ENCODE data around the gene ANK2.

The ANK2 gene

DNA sequence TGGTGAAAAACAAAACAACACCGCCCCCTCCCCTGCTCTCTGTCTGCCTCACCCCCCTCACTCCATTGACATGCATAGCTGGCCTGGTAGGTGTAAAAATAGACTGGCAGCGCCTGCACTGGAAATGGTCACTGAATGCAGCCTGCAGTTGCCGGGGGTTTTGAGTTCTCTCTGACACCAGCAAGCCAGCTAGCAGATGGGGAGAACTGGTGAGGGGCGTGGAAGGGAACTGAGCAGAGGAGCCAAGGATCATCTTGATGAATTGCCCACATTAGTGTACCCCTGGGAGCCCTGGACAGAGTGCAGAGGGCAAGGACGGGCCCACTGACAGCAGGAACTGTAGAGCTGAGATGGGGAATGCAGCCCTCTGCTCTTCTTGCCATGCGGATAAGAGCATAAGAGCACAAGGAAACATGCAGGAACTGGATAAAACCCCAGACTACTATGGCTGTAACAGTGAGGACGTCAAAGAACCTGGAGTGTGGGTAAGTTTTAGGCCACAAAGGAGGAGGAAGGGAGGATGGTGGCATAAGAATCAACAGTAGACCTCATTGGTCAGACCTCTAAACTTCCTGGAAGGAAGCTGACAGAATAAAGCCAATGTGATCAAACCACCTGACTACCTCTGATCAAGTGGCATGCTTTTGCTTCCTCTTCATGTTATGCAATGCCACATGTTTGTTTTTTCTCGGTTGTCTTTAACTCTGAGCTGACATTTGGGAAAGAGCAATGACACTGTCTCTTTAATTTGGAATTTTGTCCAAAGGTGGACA, 96.3 kb downstream of the ANK2 start:
- Mint-ChIP-seq H3K9me3 (peaks cover 4% of the 10 kb centered on the region), H3K4me1 (no peaks in the 10 kb centered on the region), H3K36me3 (no peaks in the 10 kb centered on the region), H3K27me3 (peaks cover 3% of the 10 kb centered on the region), H3K27ac (no peak overlapping the region), H3K4me3 (no peak overlapping the region)

DNA sequence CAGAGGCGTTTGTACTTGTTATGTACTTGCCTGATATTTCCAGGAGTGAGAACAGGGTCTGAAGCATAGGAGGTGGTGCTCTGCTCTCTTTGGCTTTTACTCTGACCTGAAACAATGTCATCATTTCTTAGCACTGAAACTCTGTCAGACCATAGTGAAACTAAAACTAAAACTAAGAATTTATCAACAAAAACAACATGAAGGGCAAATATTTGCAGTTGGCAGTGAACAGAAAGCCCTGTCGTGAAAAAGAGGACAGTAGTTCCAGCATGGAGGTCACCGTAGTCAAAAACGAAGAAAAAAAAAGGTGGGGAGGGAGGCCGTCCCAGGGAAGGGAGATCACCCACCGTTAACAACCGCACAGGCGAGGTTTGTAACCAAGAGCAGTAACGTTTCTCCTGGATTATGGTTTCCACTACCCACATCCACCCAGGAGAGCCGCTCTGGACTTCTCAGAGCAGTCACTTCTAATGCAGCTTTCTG, 97.5 kb downstream of the ANK2 start:
- H3K4me3 Mint-ChIP-seq: peak overlapping the region; percentile 54
- no peaks in the 10 kb centered on the region for H3K36me3 Mint-ChIP-seq
- peaks cover 4% of the 10 kb centered on the region for H3K9me3 Mint-ChIP-seq
- H3K27me3 Mint-ChIP-seq: peaks cover 3% of the 10 kb centered on the region
- no peak overlapping the region for H3K27ac Mint-ChIP-seq
- no peaks in the 10 kb centered on the region for H3K4me1 Mint-ChIP-seq

DNA sequence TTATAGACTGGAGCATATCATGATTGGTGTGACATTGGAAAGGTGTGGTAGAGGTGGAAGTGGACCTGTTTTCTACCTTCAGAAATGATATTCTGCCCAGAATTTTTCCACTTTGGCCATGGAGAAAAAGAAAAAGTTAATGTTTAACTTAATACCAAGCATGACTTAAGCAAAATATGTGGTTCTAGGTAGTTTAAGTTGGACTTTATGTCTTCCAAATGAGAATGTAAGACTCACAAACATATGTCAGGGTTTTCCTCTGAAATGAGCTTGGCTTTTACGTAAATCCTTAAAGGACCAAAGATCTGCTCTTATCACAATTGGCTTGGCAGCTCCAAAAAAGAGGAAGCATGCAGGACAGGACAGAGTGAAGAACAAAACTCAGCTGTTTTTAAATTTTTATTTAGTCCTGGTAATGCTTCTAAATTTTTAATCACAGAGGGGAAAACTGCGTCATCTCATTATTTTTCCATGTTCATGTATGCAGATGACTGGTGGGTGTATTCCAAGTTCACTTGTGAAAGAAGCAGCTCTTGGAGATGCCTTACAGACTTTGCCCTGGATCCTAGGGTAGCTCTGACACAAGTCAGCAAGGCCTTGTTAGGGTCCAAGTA, 98.2 kb downstream of the ANK2 start:
- no peak overlapping the region for H3K4me3 Mint-ChIP-seq
- no peaks in the 10 kb centered on the region for H3K4me1 Mint-ChIP-seq
- H3K27me3 Mint-ChIP-seq: peaks cover 3% of the 10 kb centered on the region

DNA sequence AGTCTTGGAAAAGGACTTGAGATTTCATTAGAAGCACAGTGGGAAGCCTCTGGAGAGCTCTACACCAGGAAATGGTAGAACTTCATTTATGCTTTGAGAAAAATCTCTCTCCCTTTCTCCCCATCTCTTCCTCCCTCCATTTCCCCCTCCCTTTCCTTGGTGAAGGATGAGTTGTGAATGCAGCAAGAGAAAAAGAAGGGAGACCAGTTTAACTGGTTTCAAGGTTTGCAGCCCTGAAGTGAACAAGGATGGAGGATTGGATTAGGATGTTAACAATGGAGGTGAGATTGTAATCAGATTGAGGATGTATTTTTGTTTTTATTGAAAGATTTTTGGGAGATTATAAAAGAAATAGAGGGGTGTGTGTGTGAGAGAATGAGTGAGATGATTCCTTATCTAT, 99.5 kb downstream of the ANK2 start:
- Mint-ChIP-seq H3K36me3 (no peaks in the 10 kb centered on the region), H3K9me3 (peaks cover 4% of the 10 kb centered on the region), H3K4me3 (no peak overlapping the region), H3K27me3 (peaks cover 3% of the 10 kb centered on the region), H3K27ac (no peak overlapping the region), H3K4me1 (no peaks in the 10 kb centered on the region)

More for the DNA sequence above, 98.2 kb downstream of the ANK2 start:
- no peak overlapping the region for H3K27ac Mint-ChIP-seq
- no peaks in the 10 kb centered on the region for H3K36me3 Mint-ChIP-seq
- peaks cover 4% of the 10 kb centered on the region for H3K9me3 Mint-ChIP-seq

DNA sequence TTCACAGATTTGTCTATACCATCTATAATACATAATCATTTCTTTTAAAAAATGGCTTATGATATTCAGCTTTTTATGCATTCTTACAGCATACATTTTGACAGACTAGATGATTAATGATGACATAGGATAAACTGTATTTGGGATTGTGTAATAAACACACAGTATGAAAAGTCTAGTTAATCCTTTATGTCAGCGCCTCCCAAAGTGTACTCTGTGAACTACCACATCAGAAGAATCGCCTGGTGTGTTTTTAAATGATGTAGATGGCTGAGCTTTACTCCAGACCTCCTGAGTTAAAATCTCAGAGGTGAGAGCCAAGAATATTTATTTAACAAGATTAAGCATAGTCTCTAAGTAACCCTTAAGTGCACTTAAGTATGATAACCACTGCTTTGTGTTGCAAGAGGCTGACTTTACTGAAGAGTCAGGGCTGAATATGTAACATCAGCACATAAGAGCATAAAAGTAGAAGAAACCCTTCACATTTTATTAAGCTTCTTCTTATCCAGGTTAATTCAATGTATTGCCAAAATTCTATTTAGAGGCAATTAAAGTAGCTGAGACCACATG, 104.2 kb downstream of the ANK2 start:
- peaks cover 4% of the 10 kb centered on the region for H3K9me3 Mint-ChIP-seq
- H3K27ac Mint-ChIP-seq: no peak overlapping the region
- H3K36me3 Mint-ChIP-seq: no peaks in the 10 kb centered on the region
- peaks cover 3% of the 10 kb centered on the region for H3K27me3 Mint-ChIP-seq
- no peak overlapping the region for H3K4me3 Mint-ChIP-seq
- H3K4me1 Mint-ChIP-seq: no peaks in the 10 kb centered on the region

DNA sequence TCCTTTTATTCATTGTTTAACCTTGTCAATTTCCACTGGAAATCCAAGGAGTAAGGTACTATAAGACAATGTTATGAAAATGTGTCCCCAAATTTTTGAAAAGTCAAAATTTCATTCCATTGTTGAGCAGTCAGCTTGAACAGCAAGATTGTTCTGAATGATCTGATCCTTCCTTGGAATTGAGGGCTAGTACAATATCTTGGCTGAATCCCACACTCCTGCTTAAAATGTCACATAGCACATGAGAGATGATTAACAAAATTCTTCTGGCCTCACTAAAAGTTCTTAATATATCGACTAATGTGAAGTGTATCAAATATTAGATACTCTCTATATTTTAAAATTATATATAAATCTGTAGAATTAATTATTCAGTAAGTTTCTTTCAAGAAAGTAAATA, 104.8 kb downstream of the ANK2 start:
- no peak overlapping the region for H3K4me3 Mint-ChIP-seq
- H3K9me3 Mint-ChIP-seq: peaks cover 4% of the 10 kb centered on the region
- no peaks in the 10 kb centered on the region for H3K36me3 Mint-ChIP-seq
- H3K27ac Mint-ChIP-seq: no peak overlapping the region
- H3K27me3 Mint-ChIP-seq: peaks cover 1% of the 10 kb centered on the region
- no peaks in the 10 kb centered on the region for H3K4me1 Mint-ChIP-seq

DNA sequence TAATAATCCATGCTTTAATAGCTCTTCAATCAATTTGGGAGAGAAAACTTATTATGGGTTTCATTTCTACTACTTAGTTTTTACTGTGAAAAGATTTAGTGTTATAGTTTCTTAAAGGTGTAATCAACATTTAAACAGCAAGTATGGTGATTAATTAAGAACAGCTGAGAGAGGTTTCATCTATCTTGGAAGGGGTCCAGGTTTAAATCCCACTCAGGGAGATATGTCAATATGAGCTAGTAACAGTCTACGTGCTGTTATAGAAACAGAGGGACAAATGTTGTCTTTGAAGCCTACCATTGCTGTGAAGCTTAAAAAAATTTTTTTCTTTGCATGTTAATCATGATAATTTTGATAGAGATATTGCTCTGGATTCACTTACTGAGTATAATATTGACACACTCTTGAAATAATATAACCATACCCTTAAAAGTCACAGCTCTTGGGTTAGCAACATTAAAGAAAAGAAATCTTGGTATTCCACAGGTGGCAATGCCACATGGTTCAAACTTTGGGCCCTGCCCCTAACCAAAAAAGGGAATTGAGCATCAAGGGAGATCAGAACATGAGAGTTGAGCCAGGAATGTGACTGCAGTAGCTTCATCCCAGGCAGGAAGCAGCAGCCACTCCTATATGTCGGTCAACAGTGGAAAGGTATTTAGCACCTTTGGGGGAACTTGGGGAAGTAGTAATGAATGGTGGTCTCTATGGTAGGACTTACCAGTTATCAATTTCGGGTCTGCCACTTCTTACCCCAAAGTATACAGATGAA, 107.8 kb downstream of the ANK2 start:
- Mint-ChIP-seq H3K27ac (no peak overlapping the region), H3K27me3 (peaks cover 2% of the 10 kb centered on the region), H3K4me3 (no peak overlapping the region), H3K9me3 (peaks cover 4% of the 10 kb centered on the region), H3K36me3 (no peaks in the 10 kb centered on the region), H3K4me1 (no peaks in the 10 kb centered on the region)

DNA sequence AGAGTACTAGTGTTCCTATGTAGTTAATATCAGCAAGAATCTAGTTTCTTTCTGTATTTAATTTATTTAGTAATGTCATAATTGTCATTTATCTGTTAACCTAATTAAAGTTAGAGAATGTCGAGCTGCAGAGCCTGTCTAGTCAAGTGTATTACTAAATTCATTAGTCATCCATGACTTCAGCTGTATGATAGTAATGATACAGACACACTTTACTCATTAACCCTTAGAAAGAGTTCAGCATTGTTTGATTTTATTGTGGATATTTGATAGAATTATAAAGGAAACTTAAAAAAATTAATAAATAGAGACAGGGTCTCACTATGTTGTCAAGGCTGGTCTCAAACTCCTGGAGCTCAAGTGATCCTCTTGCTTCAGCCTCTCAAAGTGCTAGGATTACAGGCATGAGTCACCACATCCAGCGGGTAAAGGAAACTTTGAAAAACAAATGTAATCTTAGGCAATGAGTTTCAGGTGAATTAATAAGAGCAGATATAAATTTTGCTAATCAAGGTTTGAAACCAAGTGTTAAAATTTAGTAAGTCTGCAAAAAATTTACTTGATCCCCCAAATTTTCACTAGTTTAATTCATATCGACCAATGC, 110.6 kb downstream of the ANK2 start:
- Mint-ChIP-seq H3K4me1 (no peaks in the 10 kb centered on the region), H3K27me3 (peaks cover 2% of the 10 kb centered on the region), H3K27ac (no peak overlapping the region), H3K4me3 (no peak overlapping the region), H3K36me3 (no peaks in the 10 kb centered on the region), H3K9me3 (peaks cover 4% of the 10 kb centered on the region)

DNA sequence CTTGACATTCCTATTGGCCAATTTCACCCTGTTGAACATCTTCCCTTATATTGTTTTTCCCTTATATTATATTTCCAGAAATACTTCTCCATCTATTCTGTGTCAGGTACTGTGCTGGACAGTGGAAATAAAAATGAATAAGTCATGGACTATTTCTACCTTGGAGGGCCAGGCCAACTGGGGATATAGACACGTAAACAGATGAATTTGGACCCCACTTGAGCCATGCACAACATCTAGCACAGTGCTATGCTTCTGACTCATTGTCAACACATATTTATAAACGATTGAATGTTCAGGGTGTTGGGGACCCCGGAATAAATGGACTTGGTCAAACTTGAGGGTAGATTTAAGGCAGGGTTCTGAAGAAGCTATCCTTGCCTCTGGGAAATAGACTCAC, 111.1 kb downstream of the ANK2 start:
- no peak overlapping the region for H3K4me3 Mint-ChIP-seq
- H3K9me3 Mint-ChIP-seq: peaks cover 4% of the 10 kb centered on the region
- H3K4me1 Mint-ChIP-seq: no peaks in the 10 kb centered on the region
- H3K27me3 Mint-ChIP-seq: peaks cover 2% of the 10 kb centered on the region
- H3K36me3 Mint-ChIP-seq: no peaks in the 10 kb centered on the region
- H3K27ac Mint-ChIP-seq: no peak overlapping the region

DNA sequence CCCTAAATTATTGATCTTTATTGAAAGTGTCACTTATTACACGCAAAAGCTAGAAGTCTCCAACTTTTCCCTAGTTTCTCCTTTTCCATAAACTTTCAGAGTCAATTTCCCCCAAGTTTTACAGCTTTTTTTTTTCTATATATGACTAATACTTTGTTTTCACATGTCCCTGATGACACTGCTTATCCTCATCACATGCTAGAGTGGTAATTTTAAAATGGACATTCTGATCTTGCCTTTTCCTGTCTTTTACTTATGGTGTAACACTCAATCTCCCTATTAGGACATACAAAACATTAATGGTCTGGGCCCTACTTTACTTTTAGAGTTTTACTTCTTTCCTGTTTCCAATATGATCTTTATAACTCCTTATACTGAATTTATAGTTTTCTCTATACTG, 112.6 kb downstream of the ANK2 start:
- no peaks in the 10 kb centered on the region for H3K4me1 Mint-ChIP-seq
- peaks cover 4% of the 10 kb centered on the region for H3K9me3 Mint-ChIP-seq
- H3K4me3 Mint-ChIP-seq: no peak overlapping the region
- no peaks in the 10 kb centered on the region for H3K36me3 Mint-ChIP-seq
- peaks cover 2% of the 10 kb centered on the region for H3K27me3 Mint-ChIP-seq
- no peak overlapping the region for H3K27ac Mint-ChIP-seq

DNA sequence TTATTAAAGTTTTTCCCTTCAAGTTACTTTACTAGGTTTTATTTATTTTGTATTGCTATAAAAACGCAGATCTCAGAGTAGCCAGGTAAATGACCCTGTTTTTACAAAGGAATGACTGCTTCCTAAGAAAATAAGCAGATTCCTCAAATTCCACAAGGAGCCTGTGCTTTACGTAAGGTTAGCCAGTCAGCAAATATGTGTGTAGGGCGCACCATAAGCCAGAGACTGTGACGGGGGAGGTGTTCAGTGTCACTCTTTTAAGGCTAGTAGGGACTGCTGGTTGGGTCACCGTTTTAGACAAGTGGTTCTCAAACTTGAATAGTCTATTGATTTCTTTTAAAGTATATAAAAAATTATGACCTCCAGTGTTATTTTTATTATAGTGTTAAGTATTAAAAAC, 119.9 kb downstream of the ANK2 start:
- Mint-ChIP-seq H3K9me3 (no peaks in the 10 kb centered on the region), H3K27ac (no peak overlapping the region), H3K27me3 (peaks cover 1% of the 10 kb centered on the region), H3K36me3 (no peaks in the 10 kb centered on the region), H3K4me3 (no peak overlapping the region), H3K4me1 (no peaks in the 10 kb centered on the region)

DNA sequence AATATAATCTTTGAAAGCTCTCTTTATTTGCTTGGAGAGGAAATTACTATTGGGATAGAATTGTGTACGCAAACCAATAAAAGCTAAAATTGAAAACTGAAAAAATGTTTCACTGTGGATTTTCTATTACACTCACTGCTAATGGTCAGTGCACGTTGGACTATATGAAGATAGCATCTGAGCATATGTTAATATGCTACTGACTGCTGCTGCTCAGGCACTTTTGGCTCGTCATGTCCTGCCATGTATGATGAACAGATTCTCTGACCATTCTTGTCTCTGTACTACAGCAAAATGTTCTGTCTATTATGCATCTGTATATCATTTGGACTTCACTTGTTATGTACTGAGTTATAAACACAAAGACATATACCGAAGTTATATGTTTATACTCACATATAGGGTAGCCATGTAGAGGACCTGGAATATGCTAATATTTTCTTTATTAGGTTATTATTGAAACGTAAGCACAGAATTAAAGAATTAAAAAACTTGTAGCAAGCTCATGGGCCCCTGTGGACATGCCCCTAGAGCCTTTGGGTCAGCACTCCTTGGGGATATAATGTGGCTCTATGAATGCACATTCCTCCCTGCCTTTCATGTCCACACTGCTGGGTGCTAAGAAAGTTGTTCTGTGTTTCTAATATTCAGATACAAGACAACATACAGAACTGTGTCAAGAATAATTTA, 120.8 kb downstream of the ANK2 start:
- Mint-ChIP-seq H3K27me3 (peaks cover 2% of the 10 kb centered on the region), H3K36me3 (no peaks in the 10 kb centered on the region), H3K27ac (no peak overlapping the region), H3K9me3 (no peaks in the 10 kb centered on the region), H3K4me1 (no peaks in the 10 kb centered on the region), H3K4me3 (no peak overlapping the region)

DNA sequence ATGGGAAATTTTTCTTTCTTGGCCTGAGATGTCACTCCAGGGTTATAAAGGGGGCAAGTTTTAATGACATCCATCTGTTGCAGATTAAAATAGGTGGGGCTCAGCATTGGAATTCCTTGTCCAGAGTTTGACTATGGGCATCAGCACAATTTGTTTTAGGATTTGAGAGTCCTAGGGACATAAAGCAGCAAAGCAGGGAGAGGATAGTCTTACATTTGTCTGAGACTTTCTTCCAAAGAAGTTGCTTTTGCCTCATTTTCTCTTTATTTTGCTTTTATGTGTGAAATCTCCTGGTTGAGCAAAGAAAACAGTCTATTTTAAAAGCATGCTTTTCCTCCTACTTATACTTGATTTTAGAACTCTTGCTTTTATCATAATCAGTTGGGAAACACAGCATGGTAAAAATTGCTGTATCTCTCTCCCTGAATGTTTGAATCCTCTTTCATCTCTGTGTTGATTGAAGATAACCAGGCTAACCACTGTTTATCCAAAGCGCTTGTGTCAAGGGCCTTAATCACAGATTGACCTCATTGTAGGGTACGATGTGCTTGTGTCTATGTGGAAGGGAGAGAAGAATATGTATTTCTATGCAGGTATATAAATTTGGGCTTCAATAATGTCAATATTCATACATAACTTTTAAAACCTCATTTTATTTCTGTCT, 121.5 kb downstream of the ANK2 start:
- Mint-ChIP-seq H3K36me3 (no peaks in the 10 kb centered on the region), H3K4me3 (no peak overlapping the region), H3K27me3 (peaks cover 4% of the 10 kb centered on the region), H3K4me1 (no peaks in the 10 kb centered on the region), H3K27ac (no peak overlapping the region), H3K9me3 (no peaks in the 10 kb centered on the region)

DNA sequence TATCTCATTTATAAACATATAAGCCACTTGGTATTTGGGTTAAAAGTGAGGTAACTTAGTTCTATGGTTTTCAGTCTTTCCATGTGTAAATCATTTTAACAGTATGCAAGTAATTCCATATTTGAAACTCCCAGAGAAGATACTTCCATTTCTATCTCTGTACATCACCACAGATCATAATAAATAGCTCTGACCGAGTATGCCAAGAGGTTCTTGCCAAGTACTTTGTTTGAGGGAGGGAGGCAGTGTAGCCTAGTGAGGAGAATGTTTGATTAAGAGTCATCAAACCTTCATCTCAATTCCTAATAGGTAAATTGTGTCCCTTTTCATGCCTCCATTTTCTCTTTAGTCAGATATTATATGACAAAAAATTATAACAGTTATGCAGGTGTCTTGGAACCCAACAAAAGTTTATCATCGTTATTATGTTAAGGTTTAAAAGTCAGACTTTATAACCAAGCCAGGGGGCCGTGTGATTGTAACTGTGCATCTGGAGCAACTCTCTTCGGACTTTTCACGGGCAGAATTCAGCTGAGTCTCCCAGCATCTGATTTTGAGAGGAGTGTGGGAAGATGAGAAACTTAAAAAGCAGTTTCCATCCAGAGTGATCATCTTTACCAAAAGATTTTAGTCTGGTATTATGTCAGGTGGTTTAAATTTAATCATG, 123.8 kb downstream of the ANK2 start:
- Mint-ChIP-seq H3K27ac (no peak overlapping the region), H3K4me3 (no peak overlapping the region), H3K4me1 (no peaks in the 10 kb centered on the region), H3K27me3 (peaks cover 3% of the 10 kb centered on the region), H3K9me3 (no peaks in the 10 kb centered on the region), H3K36me3 (no peaks in the 10 kb centered on the region)

Data from activated naive CD4-positive, alpha-beta T cell treated with anti-CD3 and anti-CD28 coated beads, Interleukin-2, amount 50 U/mL, for 24 hours (primary cell).